B cell (primary cell): ENCODE measurements around the gene BCDIN3D.

Experiments used
- EZH2 ChIP-seq: IDR thresholded peaks from 2 replicates; pipeline ENCODE4 v1.6.1; 2012; ENCODE audit warnings: borderline replicate concordance, low read depth, mild to moderate bottlenecking, moderate library complexity, low read length; ENCODE audit not compliant: insufficient read depth, poor library complexity, severe bottlenecking
- TF ChIP-seq, protein P1 (sequence below): fragments of 200-600 bp; IDR thresholded peaks from one replicate; pipeline ENCODE4 v1.8.0; 2022; ENCODE audit warnings: antibody characterized with exemption, mild to moderate bottlenecking

DNA sequence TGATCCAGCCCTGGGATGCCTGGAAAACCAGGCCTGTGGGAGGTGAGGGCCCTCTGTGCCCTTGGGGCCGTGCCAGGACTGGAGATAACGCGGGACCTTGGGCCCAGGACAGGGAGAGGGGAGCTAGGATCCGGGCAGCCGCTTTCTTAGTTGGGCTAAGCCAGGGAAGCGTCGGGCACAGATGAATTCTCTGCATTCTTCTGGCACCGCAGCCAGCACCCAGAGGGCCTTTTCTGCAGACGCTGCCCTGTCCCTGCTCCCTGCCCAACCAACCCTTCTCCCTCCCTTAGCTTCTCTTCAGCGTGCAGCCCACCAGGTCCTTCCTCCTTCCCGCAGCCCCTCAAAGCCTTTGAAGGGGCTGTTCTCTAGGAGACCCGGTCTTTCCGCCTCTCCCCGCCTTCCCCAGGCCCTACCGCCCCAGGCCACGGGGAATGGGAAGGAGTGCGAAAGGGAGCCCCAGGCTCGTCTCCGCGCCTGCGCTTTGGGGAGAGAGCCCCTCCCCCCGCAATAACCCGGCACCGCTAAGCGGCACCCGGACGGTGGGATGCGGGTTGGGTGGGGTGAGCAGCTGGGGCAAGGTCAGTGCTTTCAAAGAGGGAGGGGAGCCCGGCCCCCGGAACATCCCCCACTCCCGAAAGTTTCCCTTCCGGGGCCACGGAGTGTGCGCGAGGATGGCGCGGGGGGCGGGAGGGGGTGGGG is 15.4 kb downstream of the BCDIN3D start:
- no peak for TF ChIP-seq EZH2
- TF ChIP-seq, protein P1, sequence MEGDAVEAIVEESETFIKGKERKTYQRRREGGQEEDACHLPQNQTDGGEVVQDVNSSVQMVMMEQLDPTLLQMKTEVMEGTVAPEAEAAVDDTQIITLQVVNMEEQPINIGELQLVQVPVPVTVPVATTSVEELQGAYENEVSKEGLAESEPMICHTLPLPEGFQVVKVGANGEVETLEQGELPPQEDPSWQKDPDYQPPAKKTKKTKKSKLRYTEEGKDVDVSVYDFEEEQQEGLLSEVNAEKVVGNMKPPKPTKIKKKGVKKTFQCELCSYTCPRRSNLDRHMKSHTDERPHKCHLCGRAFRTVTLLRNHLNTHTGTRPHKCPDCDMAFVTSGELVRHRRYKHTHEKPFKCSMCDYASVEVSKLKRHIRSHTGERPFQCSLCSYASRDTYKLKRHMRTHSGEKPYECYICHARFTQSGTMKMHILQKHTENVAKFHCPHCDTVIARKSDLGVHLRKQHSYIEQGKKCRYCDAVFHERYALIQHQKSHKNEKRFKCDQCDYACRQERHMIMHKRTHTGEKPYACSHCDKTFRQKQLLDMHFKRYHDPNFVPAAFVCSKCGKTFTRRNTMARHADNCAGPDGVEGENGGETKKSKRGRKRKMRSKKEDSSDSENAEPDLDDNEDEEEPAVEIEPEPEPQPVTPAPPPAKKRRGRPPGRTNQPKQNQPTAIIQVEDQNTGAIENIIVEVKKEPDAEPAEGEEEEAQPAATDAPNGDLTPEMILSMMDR, result no peak
